Measurements from ENCODE around the gene ASB6. TPM values are rescaled to one million over a fixed set of nuclear protein-coding genes. Genes with fewer than 3 reads are reported as not detected.
"Not testable (repeated sequence)": the region's sequence is repeated elsewhere in the genome, so short reads cannot be mapped to it uniquely, and the experiment has no call there.

Gene ASB6
- total RNA-seq, 4 donors from 2014 or later, result 13.3 to 30.0 (median 22.0) TPM

DNA sequence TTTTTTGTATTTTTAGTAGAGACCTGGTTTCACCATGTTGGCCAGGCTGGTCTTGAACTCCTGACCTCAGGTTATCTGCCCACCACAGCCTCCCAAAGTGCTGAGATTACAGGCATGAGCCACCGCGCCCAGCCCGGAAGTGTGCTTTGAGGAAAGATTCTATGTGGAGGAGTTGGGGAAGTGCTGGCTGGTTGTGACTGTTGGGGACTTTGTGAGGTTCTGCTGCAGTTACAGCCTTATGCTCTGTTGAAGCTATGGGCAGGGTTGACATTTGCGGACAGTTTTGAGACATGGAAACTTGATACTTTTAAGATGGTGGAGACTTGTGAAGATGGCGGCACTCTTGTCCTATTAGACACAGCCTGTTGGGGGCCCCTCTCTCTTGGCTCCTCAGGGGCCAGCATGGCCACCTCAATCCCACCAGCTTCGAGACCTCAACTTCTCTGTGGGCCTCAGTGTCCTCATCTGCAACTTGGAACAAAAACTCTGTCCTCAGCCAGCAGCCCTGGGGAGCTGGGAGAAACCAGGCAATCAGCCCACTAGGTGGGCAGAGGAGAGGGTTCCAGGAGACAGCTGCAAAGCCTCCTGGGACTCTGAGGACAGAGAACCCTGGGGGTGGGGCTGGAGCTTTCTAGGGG is 45.9 kb downstream of the ASB6 start:
- H3K4me3 ChIP-seq, result no peak overlapping the region
- 76% methylated on average over 4 of the region's 6 CpGs for WGBS
- no peaks in the 10 kb centered on the region for H3K9me3 ChIP-seq
- intact Hi-C loops (cut with DNase I), result no loop called here
- peak overlapping the region; percentile 89 to 93 (median 92) for H3K27ac ChIP-seq (replicated peaks in 1 of 4)
- H3K27me3 ChIP-seq, result no peaks in the 10 kb centered on the region
- H3K4me1 ChIP-seq, result peaks cover 23 to 28% (median 25%) of the 10 kb centered on the region in 4 donors
- no peak for TF ChIP-seq POLR2A (IDR thresholded peaks at IDR 0.05; ENCODE audit: low read depth)
- TF ChIP-seq, protein P1, sequence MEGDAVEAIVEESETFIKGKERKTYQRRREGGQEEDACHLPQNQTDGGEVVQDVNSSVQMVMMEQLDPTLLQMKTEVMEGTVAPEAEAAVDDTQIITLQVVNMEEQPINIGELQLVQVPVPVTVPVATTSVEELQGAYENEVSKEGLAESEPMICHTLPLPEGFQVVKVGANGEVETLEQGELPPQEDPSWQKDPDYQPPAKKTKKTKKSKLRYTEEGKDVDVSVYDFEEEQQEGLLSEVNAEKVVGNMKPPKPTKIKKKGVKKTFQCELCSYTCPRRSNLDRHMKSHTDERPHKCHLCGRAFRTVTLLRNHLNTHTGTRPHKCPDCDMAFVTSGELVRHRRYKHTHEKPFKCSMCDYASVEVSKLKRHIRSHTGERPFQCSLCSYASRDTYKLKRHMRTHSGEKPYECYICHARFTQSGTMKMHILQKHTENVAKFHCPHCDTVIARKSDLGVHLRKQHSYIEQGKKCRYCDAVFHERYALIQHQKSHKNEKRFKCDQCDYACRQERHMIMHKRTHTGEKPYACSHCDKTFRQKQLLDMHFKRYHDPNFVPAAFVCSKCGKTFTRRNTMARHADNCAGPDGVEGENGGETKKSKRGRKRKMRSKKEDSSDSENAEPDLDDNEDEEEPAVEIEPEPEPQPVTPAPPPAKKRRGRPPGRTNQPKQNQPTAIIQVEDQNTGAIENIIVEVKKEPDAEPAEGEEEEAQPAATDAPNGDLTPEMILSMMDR (IDR thresholded peaks at IDR 0.05), result no peak
- TF ChIP-seq POLR2AphosphoS5 (IDR thresholded peaks at IDR 0.05), result no peak
- no peak for TF ChIP-seq EP300 (IDR thresholded peaks at IDR 0.05)
- no peaks in the 10 kb centered on the region for H3K36me3 ChIP-seq
- no peak for DNase-seq (ENCODE audit: extremely low spot score)

DNA sequence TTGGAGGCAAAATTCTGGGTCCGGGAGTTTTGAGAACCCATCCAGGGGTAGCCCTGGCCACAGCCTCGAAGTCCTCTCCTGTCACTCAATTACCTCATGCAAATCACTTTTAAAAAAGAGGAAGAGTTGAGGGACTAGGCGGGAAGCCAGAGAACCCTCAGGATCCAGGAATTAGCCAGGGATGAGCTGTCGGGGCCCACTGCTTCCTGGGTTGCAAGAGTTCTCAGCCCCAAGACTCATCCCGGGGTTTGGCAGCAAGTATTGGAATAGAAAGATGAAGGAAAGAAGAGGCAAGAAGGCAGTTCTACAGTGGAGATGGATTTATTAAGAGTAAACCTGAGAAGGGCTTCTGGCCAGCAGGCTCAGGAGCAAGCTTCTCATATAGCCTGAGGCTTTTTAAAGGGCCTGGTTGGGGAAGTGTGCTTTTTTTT is 46.6 kb downstream of the ASB6 start:
- Histone ChIP-seq H3K4me3 (no peak overlapping the region), H3K4me1 (peaks cover 23 to 28% (median 25%) of the 10 kb centered on the region in 4 donors), H3K27me3 (no peaks in the 10 kb centered on the region), H3K9me3 (no peaks in the 10 kb centered on the region), H3K27ac (replicated peaks in 1 of 4) (peak overlapping the region in 3 of 4 donors; percentile 89 to 93 (median 92)), H3K36me3 (no peaks in the 10 kb centered on the region)
- TF ChIP-seq, protein P1 (IDR thresholded peaks at IDR 0.05), result no peak
- TF ChIP-seq POLR2AphosphoS5 (IDR thresholded peaks at IDR 0.05), result no peak
- no peak for TF ChIP-seq EP300 (IDR thresholded peaks at IDR 0.05)
- no peak for TF ChIP-seq POLR2A (IDR thresholded peaks at IDR 0.05; ENCODE audit: low read depth)
- WGBS, result 63% methylated on average over 5 of the region's 5 CpGs
- DNase-seq (ENCODE audit: extremely low spot score), result no peak
- intact Hi-C loops (cut with DNase I), result no loop called here

DNA sequence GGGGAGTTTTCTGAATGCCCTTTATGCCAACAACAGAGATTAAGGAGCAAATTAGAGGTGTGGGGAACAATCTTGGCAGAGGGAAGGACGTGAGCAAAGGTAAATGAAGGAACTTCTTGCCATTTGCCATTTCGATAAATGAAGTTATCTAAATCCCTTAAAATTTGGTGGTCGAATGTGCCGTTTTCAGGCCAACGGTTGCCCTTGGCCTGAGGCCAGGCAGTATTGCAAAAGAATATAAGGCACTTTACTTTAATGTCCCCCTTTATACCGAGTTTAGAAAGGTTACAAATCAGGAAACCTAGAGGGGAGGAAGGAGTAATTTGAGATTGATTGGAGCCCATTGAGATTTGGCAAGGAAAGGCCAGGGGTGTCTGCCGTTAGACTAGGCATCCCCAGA is 47.3 kb downstream of the ASB6 start:
- intact Hi-C loops (cut with DNase I), result no loop called here
- DNase-seq (ENCODE audit: extremely low spot score), result no peak
- H3K4me1 ChIP-seq, result peaks cover 23 to 28% (median 25%) of the 10 kb centered on the region in 4 donors
- no peaks in the 10 kb centered on the region for H3K36me3 ChIP-seq
- no peaks in the 10 kb centered on the region for H3K9me3 ChIP-seq
- H3K27me3 ChIP-seq, result no peaks in the 10 kb centered on the region
- TF ChIP-seq EP300 (IDR thresholded peaks at IDR 0.05), result no peak
- TF ChIP-seq POLR2A (IDR thresholded peaks at IDR 0.05; ENCODE audit: low read depth), result no peak
- no peak for TF ChIP-seq POLR2AphosphoS5 (IDR thresholded peaks at IDR 0.05)
- TF ChIP-seq, protein P1 (IDR thresholded peaks at IDR 0.05), result no peak
- H3K27ac ChIP-seq (replicated peaks in 1 of 4), result no peak overlapping the region
- 72% methylated on average over 7 of the region's 7 CpGs for WGBS
- no peak overlapping the region for H3K4me3 ChIP-seq

DNA sequence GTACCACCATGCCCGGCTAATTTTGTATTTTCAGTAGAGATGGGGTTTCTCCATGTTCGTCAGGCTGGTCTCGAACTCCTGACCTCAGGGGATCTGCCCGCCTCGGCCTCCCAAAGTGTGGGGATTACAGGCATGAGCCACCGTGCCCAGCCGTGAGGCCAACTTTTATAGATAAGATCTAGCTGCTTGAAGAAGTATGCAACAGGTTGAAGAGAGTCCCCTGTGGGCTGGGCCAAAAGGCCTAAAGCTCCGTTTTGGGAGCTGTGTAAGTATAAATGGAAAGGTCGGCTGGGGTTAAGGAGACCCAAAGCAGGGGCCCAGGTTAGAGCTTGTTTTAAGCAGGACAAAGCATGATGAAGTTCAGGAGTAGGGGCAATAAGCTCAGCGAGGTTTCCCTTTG is 49.2 kb downstream of the ASB6 start:
- H3K9me3 ChIP-seq; DNase-seq (ENCODE audit: extremely low spot score); H3K36me3 ChIP-seq; H3K4me3 ChIP-seq; H3K27me3 ChIP-seq; H3K27ac ChIP-seq (replicated peaks in 1 of 4); intact Hi-C loops (cut with DNase I): not testable (repeated sequence)
- peaks cover 16 to 22% (median 20%) of the 10 kb centered on the region in 4 donors for H3K4me1 ChIP-seq
- 92% methylated on average over 10 of the region's 10 CpGs for WGBS

DNA sequence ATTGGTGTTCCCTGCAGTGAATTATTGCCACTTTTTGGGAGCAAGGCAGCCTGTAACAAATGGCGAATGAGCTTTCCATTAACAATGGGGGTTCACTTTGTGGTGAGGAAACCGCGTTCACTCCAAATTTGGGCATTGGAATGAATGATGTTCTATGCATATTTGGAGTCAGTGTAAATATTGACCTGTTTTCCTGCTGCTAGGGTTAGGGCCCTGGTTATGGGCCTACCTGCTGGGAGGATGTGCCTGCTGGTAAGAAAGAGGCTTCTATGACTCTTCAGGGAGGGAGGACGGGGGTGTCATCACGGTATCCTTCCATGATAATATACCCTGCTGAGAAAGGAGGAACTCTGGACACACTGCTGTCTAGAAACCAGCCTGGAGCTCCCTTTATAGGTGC is 50.0 kb downstream of the ASB6 start:
- Histone ChIP-seq H3K36me3 (no peaks in the 10 kb centered on the region), H3K27ac (replicated peaks in 1 of 4) (no peak overlapping the region), H3K27me3 (no peaks in the 10 kb centered on the region), H3K4me3 (no peak overlapping the region), H3K9me3 (no peaks in the 10 kb centered on the region), H3K4me1 (peaks cover 8 to 13% (median 11%) of the 10 kb centered on the region in 4 donors)
- no peak for DNase-seq (ENCODE audit: extremely low spot score)
- TF ChIP-seq POLR2AphosphoS5 (IDR thresholded peaks at IDR 0.05) (no peak), POLR2A (IDR thresholded peaks at IDR 0.05; ENCODE audit: low read depth) (no peak), EP300 (IDR thresholded peaks at IDR 0.05) (no peak)
- TF ChIP-seq, protein P1 (IDR thresholded peaks at IDR 0.05), result no peak
- intact Hi-C loops (cut with DNase I), result no loop called here
- WGBS, result 86% methylated on average over 5 of the region's 5 CpGs
